ENCODE results near the gene HOXD10. TPM values are rescaled to one million over a fixed set of nuclear protein-coding genes. Genes with fewer than 3 reads are reported as not detected.
A peak's percentile ranks its signal among the peaks of the same experiment; 100 is the strongest.

HOXD10 gene
- total and polyA plus RNA-seq, 9 of the 15 experiments (the other 6 are each of a cell fraction or from before 2014, with no cell fraction given): not detected

DNA sequence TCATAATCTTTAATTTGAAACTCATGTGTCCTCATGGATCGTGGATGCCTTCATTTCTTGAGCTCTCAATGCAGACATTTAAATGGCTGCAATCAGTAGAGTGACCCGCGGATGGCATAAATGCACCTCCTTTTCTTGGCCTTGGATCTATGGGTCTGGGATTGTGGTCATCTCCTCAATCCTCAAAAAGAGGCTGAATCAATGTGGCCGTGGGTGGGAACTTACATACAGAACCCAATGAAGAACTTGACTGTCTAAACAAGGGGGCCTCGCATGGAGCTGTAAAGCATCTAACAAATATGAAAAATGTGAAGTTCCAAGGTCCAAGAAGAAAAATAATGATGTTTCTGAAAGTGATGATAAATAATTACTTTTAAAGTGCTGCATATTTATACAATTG lies 21.2 kb upstream of the HOXD10 start (continued):
- TF ChIP-seq FUS (optimal IDR thresholded peaks at IDR 0.05; ENCODE audit: low read depth, low read length) (no peak), POLR2H (tag; IDR thresholded peaks at IDR 0.05; ENCODE audit: low read depth) (no peak)

DNA sequence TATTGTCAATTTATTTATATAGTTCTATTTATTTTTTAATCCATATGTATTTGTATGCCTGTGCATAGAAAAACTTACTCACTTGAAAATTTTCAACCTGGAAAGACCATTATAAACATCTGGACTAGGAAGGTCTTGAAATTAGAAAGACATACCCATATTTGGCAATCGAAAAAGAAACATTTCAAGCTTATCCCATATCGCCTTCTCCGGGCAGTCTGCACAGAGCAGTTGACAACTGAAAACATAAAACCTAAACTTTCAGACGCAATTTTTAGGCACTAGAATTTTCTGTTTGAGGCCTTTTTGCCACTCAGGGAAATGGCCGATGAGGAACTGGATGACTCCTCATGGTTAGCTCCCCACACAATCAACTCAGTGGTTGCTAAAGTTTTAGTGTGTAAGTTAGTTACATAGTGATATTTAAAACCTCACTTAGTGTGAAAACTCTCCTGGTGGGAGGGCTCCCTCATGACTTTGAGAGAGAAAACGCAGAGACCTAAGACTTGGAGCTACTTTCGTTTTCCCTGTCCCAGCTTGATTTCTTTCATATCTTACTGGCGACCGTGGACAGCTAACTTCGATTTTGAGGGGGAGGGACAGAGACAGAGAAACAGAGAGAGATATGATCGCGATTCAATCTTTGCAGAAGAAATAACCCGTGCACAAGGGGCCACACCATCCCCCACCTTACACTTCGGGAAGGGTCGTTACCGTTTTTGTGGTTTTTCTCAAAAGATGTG lies 20.2 kb upstream of the HOXD10 start:
- ChIA-PET POLR2A (interaction anchor here (0.8 kb wide), 1 partner anchor 420 kb away, joined by 4 read pairs; no protein-coding TSS in a partner anchor), CTCF (ENCODE audit: low intra/inter-chr PET ratio) (interaction anchor here (0.6 to 2.7 kb wide), 4 partner anchors 17 to 645 kb away, joined by 3 to 13 read pairs (median 3); no protein-coding TSS in a partner anchor)
- 10% methylated on average over 16 of the region's 16 CpGs for WGBS (ENCODE audit: insufficient coverage, low coverage, missing lambda C conversion rate)
- peak overlapping the region; percentile 72 for H3K4me2 ChIP-seq (ENCODE audit: insufficient read depth, low read length)
- H3K4me1 ChIP-seq (replicated peaks in 1 of 2; ENCODE audit: control insufficient read depth in 2 of 2, insufficient read depth in 2 of 2, low read length in 2 of 2): peaks cover 8 to 33% of the 10 kb centered on the region in 2 experiments
- H3K27ac ChIP-seq (ENCODE audit: extremely low read depth, low read depth, low read length): no peak overlapping the region
- no peaks in the 10 kb centered on the region for H3K79me2 ChIP-seq (ENCODE audit: control insufficient read depth, insufficient read depth, low read length)
- no peaks in the 10 kb centered on the region for H3K9me1 ChIP-seq (ENCODE audit: control insufficient read depth, insufficient read depth, low read length)
- peak; percentile 11 for ATAC-seq
- H3K36me3 ChIP-seq (ENCODE audit: control insufficient read depth, insufficient read depth, low read length): no peaks in the 10 kb centered on the region
- DNase-seq (ENCODE audit: extremely low read depth in 1 of 4, low spot score in 3 of 4): peak in 1 of 4 experiments; percentile 29
- 0 out of 4 replicates have a peak overlapping the region, but pooled peaks of 1 of the 2 experiments have one; percentile 21 for H3K9ac ChIP-seq (ENCODE audit: insufficient read depth in 1 of 2, low read depth in 2 of 2, low read length in 2 of 2)
- peak; percentile 85 for FAIRE-seq
- no TSS peak for BruUV-seq (replicated peaks)
- H4K20me1 ChIP-seq (replicated peaks; ENCODE audit: control insufficient read depth, insufficient read depth, low read length): peaks cover 17% of the 10 kb centered on the region; the same call in 1 of the 2 replicates
- peak overlapping the region; percentile 29 for H3K4me3 ChIP-seq
- H2AFZ ChIP-seq (ENCODE audit: low read depth, low read length): peak overlapping the region; percentile 79
- intact Hi-C loops (cut with micrococcal nuclease): loop anchor here (5.0 kb wide), 4 partner anchors 219 to 1349 kb away; no protein-coding TSS in a partner anchor
- in situ Hi-C loops (cut with MboI): loop anchor here (5.0 to 25.0 kb wide), 2 partner anchors 734 to 1059 kb away; no protein-coding TSS in a partner anchor
- H3K9me3 ChIP-seq (replicated peaks; ENCODE audit: control insufficient read depth, insufficient read depth, low read depth, low read length): no peaks in the 10 kb centered on the region
- peaks cover 70 to 81% of the 10 kb centered on the region in 2 experiments for H3K27me3 ChIP-seq (ENCODE audit: control insufficient read depth in 2 of 2, insufficient read depth in 2 of 2, low read length in 2 of 2)
- TF ChIP-seq, protein P1, sequence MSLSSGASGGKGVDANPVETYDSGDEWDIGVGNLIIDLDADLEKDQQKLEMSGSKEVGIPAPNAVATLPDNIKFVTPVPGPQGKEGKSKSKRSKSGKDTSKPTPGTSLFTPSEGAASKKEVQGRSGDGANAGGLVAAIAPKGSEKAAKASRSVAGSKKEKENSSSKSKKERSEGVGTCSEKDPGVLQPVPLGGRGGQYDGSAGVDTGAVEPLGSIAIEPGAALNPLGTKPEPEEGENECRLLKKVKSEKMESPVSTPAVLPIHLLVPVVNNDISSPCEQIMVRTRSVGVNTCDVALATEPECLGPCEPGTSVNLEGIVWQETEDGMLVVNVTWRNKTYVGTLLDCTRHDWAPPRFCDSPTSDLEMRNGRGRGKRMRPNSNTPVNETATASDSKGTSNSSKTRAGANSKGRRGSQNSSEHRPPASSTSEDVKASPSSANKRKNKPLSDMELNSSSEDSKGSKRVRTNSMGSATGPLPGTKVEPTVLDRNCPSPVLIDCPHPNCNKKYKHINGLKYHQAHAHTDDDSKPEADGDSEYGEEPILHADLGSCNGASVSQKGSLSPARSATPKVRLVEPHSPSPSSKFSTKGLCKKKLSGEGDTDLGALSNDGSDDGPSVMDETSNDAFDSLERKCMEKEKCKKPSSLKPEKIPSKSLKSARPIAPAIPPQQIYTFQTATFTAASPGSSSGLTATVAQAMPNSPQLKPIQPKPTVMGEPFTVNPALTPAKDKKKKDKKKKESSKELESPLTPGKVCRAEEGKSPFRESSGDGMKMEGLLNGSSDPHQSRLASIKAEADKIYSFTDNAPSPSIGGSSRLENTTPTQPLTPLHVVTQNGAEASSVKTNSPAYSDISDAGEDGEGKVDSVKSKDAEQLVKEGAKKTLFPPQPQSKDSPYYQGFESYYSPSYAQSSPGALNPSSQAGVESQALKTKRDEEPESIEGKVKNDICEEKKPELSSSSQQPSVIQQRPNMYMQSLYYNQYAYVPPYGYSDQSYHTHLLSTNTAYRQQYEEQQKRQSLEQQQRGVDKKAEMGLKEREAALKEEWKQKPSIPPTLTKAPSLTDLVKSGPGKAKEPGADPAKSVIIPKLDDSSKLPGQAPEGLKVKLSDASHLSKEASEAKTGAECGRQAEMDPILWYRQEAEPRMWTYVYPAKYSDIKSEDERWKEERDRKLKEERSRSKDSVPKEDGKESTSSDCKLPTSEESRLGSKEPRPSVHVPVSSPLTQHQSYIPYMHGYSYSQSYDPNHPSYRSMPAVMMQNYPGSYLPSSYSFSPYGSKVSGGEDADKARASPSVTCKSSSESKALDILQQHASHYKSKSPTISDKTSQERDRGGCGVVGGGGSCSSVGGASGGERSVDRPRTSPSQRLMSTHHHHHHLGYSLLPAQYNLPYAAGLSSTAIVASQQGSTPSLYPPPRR (CRISPR knock-in tag; IDR thresholded peaks at IDR 0.05; ENCODE audit: borderline replicate concordance): no peak
- no peak for TF ChIP-seq PHTF2 (CRISPR knock-in tag; IDR thresholded peaks at IDR 0.05)
- peak; percentile 99 for TF ChIP-seq CBX8 (IDR thresholded peaks at IDR 0.05; ENCODE audit: borderline replicate concordance, extremely low read depth, low read depth, low read length, poor library complexity, severe bottlenecking)
- TF ChIP-seq YY1 (IDR thresholded peaks at IDR 0.05; ENCODE audit: borderline replicate concordance in 1 of 3, control insufficient read depth in 1 of 3, extremely low read depth in 1 of 3, insufficient read depth in 3 of 3, insufficient read length in 1 of 3, insufficient replicate concordance in 2 of 3, low read depth in 1 of 3, low read length in 2 of 3): peak in 1 of 3 experiments; percentile 42
- peak; percentile 81; the same call in 1 of the 2 replicates for TF ChIP-seq BMI1 (IDR thresholded peaks at IDR 0.05; ENCODE audit: low read length)
- TF ChIP-seq TGIF2 (CRISPR knock-in tag; IDR thresholded peaks at IDR 0.05): no peak
- no peak for TF ChIP-seq SMC3 (conservative IDR thresholded peaks at IDR 0.05; ENCODE audit: insufficient read depth, low read depth, low read length)
- TF ChIP-seq RNF2 (IDR thresholded peaks at IDR 0.05): peak; percentile 81
- TF ChIP-seq SPI1 (IDR thresholded peaks at IDR 0.05; ENCODE audit: borderline replicate concordance, low read depth, low read length): peak; percentile 40; the same call in 1 of the 2 replicates
- no peak for TF ChIP-seq NFATC3 (IDR thresholded peaks at IDR 0.05)
- no peak for TF ChIP-seq MEF2A (IDR thresholded peaks at IDR 0.05; ENCODE audit: control insufficient read depth, low read depth, low read length)
